Activated CD4-positive, alpha-beta T cell treated with anti-CD3 and anti-CD28 coated beads, Interleukin-2, amount 50 U/mL, for 4 hours (primary cell): ENCODE measurements around the gene FER.
"Not testable (repeated sequence)": the region's sequence is repeated elsewhere in the genome, so short reads cannot be mapped to it uniquely, and the experiment has no call there.

Source experiments
- DNase-seq, 2 experiments: peaks; one replicate each; pipeline ENCODE4 v3.0.0-alpha.2; 2020

FER gene

DNA sequence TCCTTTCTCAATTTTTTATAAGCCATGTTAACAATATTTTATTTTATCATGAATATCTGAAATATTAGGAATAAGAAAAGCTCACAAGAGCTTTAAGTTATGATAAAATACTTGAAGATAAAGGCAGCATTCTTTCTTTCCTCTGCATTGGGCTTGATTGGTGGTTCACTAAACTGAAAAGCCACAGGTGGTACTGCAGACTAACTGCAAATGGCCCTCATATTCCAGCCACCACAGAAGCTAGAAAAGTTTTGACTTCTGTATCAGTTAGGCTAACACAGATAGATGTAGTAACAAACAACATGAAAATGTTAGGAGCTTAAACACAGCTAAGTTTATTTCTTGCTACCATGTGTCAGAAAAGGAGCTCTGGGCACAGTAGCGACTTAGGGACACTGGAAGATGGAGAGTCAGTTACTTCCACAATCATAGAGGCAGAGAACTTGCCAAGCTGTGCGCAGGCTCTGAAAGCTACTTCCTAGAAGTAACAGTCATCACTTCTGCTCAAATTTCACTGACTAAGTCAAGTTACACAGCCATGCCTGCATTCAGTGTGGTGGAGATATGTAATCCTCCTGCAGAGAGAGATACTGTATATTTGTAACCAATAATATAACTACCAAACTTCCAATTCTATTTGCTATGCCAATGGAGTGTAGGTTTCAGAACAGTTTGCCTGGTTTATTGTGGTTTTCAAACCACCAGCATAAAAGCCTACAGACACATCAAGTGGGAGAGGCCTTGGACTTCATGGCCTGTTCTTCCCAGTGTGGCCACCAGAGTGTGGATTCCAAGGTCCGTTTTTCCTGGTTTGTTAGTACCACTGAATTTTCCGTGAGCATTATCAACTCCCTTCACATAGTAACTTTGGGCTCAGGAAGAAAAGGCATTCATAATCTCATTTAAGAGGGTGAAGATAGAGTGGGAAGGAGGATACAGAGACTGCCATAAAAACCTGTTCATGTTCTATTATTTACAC is 393.8 kb downstream of the FER start:
- DNase-seq, result no peak

- DNase-seq, result no peak
Measured at GRCh38 chr5:109143031-109143430, 395.3 kb downstream of the FER start.

DNA sequence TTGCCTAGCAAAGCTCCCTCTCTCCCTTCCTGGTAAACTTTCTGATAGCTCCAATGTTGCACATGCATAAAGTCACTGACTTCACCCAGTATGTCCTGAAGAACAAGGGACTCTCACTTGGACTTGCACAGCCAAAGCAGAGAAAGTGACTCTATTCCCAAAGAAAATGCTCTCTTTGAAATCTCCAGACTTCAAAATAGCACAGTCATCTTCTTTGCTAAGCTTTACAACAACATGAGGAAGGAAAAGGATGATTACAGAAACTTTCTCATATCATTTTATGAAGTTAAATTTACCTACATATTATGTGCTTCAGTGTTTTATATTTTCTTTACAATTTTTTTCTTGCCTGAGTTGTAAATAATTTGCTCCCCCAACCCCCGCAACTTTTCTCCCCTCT is 397.4 kb downstream of the FER start:
- no peak for DNase-seq

- DNase-seq, result no peak
Measured at GRCh38 chr5:109146591-109146990, 398.9 kb downstream of the FER start.

GRCh38 chr5:109152565-109152964 is 404.9 kb downstream of the FER start:
- no peak for DNase-seq

DNA sequence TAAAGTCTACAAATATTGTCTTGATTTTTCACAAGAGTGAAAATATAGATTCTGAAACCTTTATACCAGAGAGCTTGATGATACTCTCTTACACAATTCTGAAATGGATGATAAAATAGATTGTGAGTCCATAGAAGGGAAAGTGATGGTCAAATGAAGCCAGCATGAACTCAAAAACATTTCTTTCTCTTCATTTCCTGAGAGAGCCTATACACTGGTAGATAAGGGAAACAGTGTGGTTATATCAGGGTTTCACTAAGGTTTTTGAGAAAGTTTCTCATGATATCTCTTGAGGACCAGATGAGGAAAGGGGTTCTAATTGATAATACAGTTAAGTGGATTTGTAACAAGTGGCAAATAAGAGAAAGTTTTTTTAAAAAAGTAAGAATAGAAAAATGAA is 407.9 kb downstream of the FER start:
- no peak for DNase-seq

GRCh38 chr5:109156885-109157284 is 409.2 kb downstream of the FER start:
- DNase-seq, result no peak

- no peak for DNase-seq
Measured at GRCh38 chr5:109160468-109160867, 412.8 kb downstream of the FER start.

- no peak for DNase-seq
Measured at GRCh38 chr5:109161914-109162683, 414.4 kb downstream of the FER start.

DNA sequence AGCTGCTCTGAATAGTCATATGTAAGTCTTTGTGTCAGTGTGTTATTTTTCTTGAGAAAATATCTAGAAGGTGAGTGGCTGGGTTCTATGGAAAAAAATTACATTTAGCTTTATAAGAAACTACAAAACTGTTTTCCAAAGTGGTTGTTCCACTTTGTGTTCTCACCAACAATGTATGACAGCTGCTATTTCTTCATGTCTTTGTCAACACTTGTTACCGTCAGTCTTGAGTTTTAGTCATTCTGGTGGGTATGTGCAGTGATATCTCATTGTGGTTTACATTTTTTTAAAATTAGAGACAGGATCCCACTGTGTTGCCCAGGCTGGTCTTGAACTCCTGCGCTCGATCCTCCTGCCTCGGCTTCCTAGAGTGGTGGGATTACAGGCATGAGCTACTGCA is 415.6 kb downstream of the FER start:
- no peak for DNase-seq

DNA sequence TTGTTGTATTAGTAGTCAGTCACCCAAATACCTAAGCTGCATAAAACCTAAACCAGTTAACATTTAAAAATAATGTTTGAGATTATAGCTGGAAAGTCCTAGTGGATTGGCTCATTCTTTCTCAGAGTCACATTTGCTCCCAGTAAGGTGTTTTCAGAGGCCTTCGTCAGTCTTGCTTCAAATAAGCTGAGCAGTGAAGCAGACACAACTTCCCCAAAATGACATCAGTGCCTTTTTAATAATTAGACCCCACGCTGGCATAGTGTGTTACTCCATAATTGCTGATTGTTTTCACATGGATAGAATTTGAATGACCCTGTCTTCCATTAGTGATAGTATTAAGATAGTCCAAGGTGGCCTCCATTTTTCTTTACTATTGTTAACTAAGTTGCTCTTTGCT is 416.3 kb downstream of the FER start:
- DNase-seq, result no peak

GRCh38 chr5:109167586-109167985 is 419.9 kb downstream of the FER start:
- no peak for DNase-seq

DNA sequence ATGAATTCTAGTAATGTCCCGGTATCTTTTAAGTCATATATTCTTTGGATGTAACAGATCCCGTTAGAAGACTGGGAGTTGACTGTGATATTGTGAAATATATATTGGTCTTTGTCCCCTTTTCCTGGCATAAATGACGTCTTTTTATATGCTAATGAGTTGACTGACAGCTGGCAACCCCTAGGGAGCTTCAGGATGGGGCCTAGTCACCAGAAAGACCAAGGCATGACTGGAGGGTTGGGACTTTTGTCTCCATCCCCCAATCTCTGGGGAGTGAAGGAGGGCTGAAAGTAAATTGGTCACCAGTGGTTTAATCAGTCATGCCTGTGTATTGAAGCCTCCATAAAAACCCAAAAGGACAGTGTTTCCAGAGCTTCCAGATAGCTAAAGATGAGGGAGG is 420.5 kb downstream of the FER start:
- no peak for DNase-seq

DNA sequence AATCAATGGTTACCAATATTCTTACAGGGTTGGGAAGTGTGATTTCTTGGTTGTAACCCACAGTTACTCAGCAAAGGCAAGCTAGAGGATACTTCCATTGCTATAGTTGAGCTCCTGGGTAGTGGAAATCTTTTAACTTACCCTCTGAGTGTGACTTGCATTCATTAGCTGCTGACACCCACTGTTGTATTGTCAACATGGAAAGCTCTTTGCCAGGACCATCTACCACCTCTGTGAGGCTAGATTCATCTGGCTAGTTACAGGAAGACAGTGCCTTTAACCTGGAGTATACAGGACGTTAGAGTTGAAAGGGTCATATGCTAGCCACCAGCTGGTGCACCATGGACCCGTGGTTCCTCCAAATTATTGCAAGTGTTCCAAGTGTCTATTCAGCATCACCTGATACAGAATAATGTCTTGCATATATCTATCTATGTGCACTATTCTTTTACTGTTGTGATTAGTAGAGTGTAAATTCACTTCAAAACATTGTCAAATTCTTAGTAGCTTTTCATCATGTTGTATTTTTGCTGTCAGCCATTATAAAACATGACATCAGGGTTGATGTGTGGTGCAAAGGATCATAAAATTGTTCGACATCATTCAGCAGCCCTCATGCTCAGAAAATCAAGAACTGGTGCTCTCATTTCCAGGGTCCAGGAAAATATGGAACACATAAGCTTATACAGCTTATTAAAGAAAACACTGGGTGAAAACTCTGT is 423.1 kb downstream of the FER start:
- no peak for DNase-seq

GRCh38 chr5:109171437-109172073 is 423.9 kb downstream of the FER start:
- not testable (repeated sequence) for DNase-seq

GRCh38 chr5:109173036-109173794 is 425.5 kb downstream of the FER start:
- DNase-seq, result no peak

- no peak for DNase-seq
Measured at GRCh38 chr5:109177227-109177626, 429.5 kb downstream of the FER start.

- no peak for DNase-seq
Measured at GRCh38 chr5:109177782-109178181, 430.1 kb downstream of the FER start.

DNA sequence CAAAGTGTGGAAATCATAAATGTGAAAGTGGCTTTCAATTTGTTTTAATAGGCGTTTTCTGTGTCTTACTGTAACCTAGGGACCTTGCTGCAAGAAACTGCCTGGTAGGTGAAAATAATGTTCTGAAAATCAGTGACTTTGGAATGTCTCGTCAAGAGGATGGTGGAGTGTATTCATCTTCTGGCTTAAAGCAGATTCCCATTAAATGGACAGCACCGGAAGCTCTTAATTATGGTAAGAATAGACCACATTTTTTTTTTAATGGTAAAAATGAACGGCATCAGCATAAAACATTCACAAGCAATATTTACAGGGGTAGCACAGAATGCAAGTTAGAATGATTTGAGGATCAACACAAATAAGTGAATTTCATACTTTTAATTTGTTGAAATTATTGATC is 433.0 kb downstream of the FER start:
- no peak for DNase-seq

DNA sequence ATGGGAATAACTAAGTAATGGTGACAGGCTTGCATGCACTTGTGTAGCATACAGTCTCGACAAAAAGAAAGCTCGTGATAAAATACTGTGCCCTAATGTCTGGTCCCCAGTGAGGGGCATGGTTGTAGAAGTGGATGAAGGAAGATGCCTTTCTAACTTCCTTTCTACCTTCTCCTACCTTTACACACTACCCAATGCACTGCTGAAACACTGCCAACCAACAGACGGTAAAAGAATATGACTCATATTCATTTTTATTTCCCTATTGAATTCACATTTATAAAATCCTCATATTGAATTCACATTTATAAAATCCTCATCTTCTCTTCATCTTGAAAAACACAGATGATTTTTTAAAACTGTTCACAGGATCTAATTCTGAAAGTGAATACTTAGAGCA is 439.1 kb downstream of the FER start:
- no peak for DNase-seq

- no peak for DNase-seq
Measured at GRCh38 chr5:109191153-109191558, 443.5 kb downstream of the FER start.

GRCh38 chr5:109192027-109192426 is 444.3 kb downstream of the FER start:
- DNase-seq, result no peak
